ENCODE results near the gene GLIPR1L2.

DNA sequence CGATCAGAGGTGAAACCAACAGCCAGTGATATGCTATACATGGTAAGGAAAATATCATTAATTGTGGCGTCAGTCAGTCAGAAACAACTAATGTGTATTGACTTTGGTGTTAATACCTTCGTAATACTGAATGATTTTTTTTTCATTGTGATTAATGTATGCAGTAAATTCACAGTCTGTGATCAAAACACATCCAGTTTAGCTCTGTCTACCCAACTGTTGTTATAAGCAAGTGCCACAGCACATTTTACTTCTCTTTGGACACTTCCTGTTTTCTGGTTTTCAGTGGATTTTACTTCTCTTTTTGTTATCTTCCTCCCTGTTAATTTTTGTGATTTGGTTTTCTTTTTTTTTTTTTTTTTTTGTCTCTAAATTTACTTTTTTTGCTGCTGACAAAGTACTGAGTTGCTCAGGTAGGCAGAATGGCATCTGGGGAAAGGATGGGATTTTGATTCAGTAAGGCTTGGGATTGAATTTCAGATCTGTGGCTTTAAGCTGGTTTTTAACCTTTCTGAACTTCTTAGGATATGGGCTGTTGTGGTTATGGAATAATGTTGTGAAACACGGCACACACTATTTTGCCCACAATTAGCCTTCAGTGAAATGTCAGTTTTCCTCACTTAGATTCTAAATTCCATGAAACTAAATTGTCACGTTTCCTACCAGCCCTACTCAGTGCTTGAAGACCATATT lies 90.3 kb downstream of the GLIPR1L2 start:
- TF ChIP-seq, protein P1, sequence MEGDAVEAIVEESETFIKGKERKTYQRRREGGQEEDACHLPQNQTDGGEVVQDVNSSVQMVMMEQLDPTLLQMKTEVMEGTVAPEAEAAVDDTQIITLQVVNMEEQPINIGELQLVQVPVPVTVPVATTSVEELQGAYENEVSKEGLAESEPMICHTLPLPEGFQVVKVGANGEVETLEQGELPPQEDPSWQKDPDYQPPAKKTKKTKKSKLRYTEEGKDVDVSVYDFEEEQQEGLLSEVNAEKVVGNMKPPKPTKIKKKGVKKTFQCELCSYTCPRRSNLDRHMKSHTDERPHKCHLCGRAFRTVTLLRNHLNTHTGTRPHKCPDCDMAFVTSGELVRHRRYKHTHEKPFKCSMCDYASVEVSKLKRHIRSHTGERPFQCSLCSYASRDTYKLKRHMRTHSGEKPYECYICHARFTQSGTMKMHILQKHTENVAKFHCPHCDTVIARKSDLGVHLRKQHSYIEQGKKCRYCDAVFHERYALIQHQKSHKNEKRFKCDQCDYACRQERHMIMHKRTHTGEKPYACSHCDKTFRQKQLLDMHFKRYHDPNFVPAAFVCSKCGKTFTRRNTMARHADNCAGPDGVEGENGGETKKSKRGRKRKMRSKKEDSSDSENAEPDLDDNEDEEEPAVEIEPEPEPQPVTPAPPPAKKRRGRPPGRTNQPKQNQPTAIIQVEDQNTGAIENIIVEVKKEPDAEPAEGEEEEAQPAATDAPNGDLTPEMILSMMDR (IDR thresholded peaks at IDR 0.05): no peak
- TF ChIP-seq POLR2A (IDR thresholded peaks at IDR 0.05): no peak

Measured in lower leg skin (tissue), 3 donors.